Vagina (tissue), 2 donors: ENCODE results near the gene ZNF83.
"Not testable (repeated sequence)": the region's sequence is repeated elsewhere in the genome, so short reads cannot be mapped to it uniquely, and the experiment has no call there.

Experiments used
- POLR2AphosphoS5 ChIP-seq, 2 donors: sonication (generic); formaldehyde crosslinking; IDR thresholded peaks; one replicate each; pipeline ENCODE4 v1.9.0; 2017; ENCODE audit warnings: antibody characterized with exemption in 2 of 2, mild to moderate bottlenecking in 2 of 2, low read depth in 1 of 2; ENCODE audit not compliant: insufficient read depth in 1 of 2
- TF ChIP-seq, protein P1 (sequence below), 3 experiments: fragments of 450-650 bp in 2 of 3; fragments of 200-600 bp in 1 of 3; sonication (generic) in 1 of 3; IDR thresholded peaks; one replicate each; pipeline ENCODE4 v1.5.1; 2017 to 2019; ENCODE audit warnings: antibody characterized with exemption in 3 of 3, mild to moderate bottlenecking in 2 of 3, moderate library complexity in 2 of 3

DNA sequence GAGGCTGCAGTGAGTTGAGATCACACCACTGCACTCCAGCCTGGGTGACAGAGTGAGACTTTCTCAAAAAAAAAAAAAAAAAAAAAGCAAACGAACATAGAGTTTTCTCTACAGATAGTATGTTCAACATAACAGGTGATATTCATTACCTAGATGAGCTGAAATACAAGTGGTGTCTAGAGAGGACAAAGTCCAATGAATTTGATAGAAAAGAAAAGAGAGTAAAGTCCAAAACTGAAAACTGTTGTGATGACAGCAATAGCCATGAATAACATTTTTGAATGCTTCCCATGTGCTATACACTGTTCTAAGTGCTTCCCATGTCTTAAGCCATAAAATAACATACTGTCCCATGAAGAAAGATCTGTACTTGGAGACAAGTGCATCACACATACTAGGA, 43.1 kb upstream of the ZNF83 start:
- TF ChIP-seq, protein P1, sequence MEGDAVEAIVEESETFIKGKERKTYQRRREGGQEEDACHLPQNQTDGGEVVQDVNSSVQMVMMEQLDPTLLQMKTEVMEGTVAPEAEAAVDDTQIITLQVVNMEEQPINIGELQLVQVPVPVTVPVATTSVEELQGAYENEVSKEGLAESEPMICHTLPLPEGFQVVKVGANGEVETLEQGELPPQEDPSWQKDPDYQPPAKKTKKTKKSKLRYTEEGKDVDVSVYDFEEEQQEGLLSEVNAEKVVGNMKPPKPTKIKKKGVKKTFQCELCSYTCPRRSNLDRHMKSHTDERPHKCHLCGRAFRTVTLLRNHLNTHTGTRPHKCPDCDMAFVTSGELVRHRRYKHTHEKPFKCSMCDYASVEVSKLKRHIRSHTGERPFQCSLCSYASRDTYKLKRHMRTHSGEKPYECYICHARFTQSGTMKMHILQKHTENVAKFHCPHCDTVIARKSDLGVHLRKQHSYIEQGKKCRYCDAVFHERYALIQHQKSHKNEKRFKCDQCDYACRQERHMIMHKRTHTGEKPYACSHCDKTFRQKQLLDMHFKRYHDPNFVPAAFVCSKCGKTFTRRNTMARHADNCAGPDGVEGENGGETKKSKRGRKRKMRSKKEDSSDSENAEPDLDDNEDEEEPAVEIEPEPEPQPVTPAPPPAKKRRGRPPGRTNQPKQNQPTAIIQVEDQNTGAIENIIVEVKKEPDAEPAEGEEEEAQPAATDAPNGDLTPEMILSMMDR (IDR thresholded peaks at IDR 0.05): not testable (repeated sequence)
- not testable (repeated sequence) for TF ChIP-seq POLR2AphosphoS5 (IDR thresholded peaks at IDR 0.05; ENCODE audit: insufficient read depth in 1 of 2, low read depth in 1 of 2)
